Activated CD4-positive, alpha-beta T cell treated with anti-CD3 and anti-CD28 coated beads for 24 hours (primary cell): ENCODE data around the gene SCN2A.
A peak's percentile ranks its signal among the peaks of the same experiment; 100 is the strongest.
"Not testable (repeated sequence)": the region's sequence is repeated elsewhere in the genome, so short reads cannot be mapped to it uniquely, and the experiment has no call there.

Experiments
- DNase-seq, 2 donors: peaks; one replicate each; pipeline ENCODE4 v3.0.0-alpha.2; 2020; ENCODE audit warnings: low read depth in 2 of 2

The SCN2A gene

GRCh38 chr2:165328272-165328671 is 89.1 kb downstream of the SCN2A start:
- DNase-seq = no peak

- not testable (repeated sequence) for DNase-seq
Observed at GRCh38 chr2:165344276-165344675, 105.1 kb downstream of the SCN2A start.

- no peak for DNase-seq
Observed at GRCh38 chr2:165348441-165348840, 109.2 kb downstream of the SCN2A start.

- DNase-seq = no peak
Observed at GRCh38 chr2:165349181-165349580, 110.0 kb downstream of the SCN2A start.

- no peak for DNase-seq
Observed at GRCh38 chr2:165357758-165358157, 118.5 kb downstream of the SCN2A start.

- DNase-seq = no peak
Observed at GRCh38 chr2:165361514-165361913, 122.3 kb downstream of the SCN2A start.

GRCh38 chr2:165369131-165369897 is 130.1 kb downstream of the SCN2A start:
- DNase-seq = no peak

- no peak for DNase-seq
Observed at GRCh38 chr2:165369898-165370296, 130.7 kb downstream of the SCN2A start.

GRCh38 chr2:165371356-165371755 is 132.1 kb downstream of the SCN2A start:
- no peak for DNase-seq

GRCh38 chr2:165373278-165374010 is 134.2 kb downstream of the SCN2A start:
- no peak for DNase-seq

- DNase-seq = no peak
Observed at GRCh38 chr2:165376571-165376975, 137.4 kb downstream of the SCN2A start.

GRCh38 chr2:165382362-165382761 is 143.1 kb downstream of the SCN2A start:
- no peak for DNase-seq

GRCh38 chr2:165390875-165391274 is 151.7 kb downstream of the SCN2A start:
- no peak for DNase-seq

- no peak for DNase-seq
Observed at GRCh38 chr2:165391791-165392190, 152.6 kb downstream of the SCN2A start.

- not testable (repeated sequence) for DNase-seq
Observed at GRCh38 chr2:165398603-165399002, 159.4 kb downstream of the SCN2A start.

- peak in 1 of 2 donors; percentile 4 for DNase-seq
Observed at GRCh38 chr2:165401285-165401852, 162.2 kb downstream of the SCN2A start.

GRCh38 chr2:165402162-165402561 is 162.9 kb downstream of the SCN2A start:
- DNase-seq = no peak

GRCh38 chr2:165406173-165406572 is 167.0 kb downstream of the SCN2A start:
- DNase-seq = no peak

- no peak for DNase-seq
Observed at GRCh38 chr2:165407466-165407865, 168.3 kb downstream of the SCN2A start.

GRCh38 chr2:165408186-165408585 is 169.0 kb downstream of the SCN2A start:
- DNase-seq = no peak

- DNase-seq = no peak
Observed at GRCh38 chr2:165410276-165410675, 171.1 kb downstream of the SCN2A start.

- no peak for DNase-seq
Observed at GRCh38 chr2:165414187-165414586, 175.0 kb downstream of the SCN2A start.

GRCh38 chr2:165417009-165417408 is 177.8 kb downstream of the SCN2A start:
- DNase-seq = no peak
